ENCODE results near the gene TOMM40. TPM values are rescaled to one million over a fixed set of nuclear protein-coding genes. Genes with fewer than 3 reads are reported as not detected.

Gene TOMM40
- total and polyA plus RNA-seq, 2 of the 13 experiments (the other 11 are each of a cell fraction or from before 2014, with no cell fraction given), result 72.0 to 110 TPM

- TF ChIP-seq, protein P1, sequence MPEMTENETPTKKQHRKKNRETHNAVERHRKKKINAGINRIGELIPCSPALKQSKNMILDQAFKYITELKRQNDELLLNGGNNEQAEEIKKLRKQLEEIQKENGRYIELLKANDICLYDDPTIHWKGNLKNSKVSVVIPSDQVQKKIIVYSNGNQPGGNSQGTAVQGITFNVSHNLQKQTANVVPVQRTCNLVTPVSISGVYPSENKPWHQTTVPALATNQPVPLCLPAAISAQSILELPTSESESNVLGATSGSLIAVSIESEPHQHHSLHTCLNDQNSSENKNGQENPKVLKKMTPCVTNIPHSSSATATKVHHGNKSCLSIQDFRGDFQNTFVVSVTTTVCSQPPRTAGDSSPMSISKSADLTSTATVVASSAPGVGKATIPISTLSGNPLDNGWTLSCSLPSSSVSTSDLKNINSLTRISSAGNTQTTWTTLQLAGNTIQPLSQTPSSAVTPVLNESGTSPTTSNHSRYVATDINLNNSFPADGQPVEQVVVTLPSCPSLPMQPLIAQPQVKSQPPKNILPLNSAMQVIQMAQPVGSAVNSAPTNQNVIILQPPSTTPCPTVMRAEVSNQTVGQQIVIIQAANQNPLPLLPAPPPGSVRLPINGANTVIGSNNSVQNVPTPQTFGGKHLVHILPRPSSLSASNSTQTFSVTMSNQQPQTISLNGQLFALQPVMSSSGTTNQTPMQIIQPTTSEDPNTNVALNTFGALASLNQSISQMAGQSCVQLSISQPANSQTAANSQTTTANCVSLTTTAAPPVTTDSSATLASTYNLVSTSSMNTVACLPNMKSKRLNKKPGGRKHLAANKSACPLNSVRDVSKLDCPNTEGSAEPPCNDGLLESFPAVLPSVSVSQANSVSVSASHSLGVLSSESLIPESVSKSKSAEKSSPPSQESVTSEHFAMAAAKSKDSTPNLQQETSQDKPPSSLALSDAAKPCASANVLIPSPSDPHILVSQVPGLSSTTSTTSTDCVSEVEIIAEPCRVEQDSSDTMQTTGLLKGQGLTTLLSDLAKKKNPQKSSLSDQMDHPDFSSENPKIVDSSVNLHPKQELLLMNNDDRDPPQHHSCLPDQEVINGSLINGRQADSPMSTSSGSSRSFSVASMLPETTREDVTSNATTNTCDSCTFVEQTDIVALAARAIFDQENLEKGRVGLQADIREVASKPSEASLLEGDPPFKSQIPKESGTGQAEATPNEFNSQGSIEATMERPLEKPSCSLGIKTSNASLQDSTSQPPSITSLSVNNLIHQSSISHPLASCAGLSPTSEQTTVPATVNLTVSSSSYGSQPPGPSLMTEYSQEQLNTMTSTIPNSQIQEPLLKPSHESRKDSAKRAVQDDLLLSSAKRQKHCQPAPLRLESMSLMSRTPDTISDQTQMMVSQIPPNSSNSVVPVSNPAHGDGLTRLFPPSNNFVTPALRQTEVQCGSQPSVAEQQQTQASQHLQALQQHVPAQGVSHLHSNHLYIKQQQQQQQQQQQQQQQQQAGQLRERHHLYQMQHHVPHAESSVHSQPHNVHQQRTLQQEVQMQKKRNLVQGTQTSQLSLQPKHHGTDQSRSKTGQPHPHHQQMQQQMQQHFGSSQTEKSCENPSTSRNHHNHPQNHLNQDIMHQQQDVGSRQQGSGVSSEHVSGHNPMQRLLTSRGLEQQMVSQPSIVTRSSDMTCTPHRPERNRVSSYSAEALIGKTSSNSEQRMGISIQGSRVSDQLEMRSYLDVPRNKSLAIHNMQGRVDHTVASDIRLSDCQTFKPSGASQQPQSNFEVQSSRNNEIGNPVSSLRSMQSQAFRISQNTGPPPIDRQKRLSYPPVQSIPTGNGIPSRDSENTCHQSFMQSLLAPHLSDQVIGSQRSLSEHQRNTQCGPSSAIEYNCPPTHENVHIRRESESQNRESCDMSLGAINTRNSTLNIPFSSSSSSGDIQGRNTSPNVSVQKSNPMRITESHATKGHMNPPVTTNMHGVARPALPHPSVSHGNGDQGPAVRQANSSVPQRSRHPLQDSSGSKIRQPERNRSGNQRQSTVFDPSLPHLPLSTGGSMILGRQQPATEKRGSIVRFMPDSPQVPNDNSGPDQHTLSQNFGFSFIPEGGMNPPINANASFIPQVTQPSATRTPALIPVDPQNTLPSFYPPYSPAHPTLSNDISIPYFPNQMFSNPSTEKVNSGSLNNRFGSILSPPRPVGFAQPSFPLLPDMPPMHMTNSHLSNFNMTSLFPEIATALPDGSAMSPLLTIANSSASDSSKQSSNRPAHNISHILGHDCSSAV (CRISPR knock-in tag; IDR thresholded peaks at IDR 0.05; ENCODE audit: borderline replicate concordance), result no peak
- TF ChIP-seq NFKBIZ (CRISPR knock-in tag; IDR thresholded peaks at IDR 0.05), result peak; percentile 90; the same call in 1 of the 2 replicates
- TF ChIP-seq HNRNPL (IDR thresholded peaks at IDR 0.05; ENCODE audit: low read depth, low read length), result peak; percentile 96
- TF ChIP-seq ZBTB2 (CRISPR knock-in tag; IDR thresholded peaks at IDR 0.05; ENCODE audit: low read depth), result 0 out of 2 replicates have a peak, but pooled peaks have one; percentile 65
- peak; percentile 91 for TF ChIP-seq PPARG (CRISPR knock-in tag; conservative IDR thresholded peaks at IDR 0.05)
- TF ChIP-seq BHLHE40 (IDR thresholded peaks at IDR 0.05; ENCODE audit: low read length), result peak; percentile 57
- TF ChIP-seq, protein P2, sequence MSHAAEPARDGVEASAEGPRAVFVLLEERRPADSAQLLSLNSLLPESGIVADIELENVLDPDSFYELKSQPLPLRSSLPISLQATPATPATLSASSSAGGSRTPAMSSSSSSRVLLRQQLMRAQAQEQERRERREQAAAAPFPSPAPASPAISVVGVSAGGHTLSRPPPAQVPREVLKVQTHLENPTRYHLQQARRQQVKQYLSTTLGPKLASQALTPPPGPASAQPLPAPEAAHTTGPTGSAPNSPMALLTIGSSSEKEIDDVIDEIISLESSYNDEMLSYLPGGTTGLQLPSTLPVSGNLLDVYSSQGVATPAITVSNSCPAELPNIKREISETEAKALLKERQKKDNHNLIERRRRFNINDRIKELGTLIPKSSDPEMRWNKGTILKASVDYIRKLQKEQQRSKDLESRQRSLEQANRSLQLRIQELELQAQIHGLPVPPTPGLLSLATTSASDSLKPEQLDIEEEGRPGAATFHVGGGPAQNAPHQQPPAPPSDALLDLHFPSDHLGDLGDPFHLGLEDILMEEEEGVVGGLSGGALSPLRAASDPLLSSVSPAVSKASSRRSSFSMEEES (CRISPR knock-in tag; IDR thresholded peaks at IDR 0.05), result peak; percentile 99
- peak; percentile 90; the same call in 1 of the 2 replicates for TF ChIP-seq ZFP36L1 (CRISPR knock-in tag; IDR thresholded peaks at IDR 0.05)
- no peak for TF ChIP-seq GTF2F1 (IDR thresholded peaks at IDR 0.05; ENCODE audit: low read length)
- no peak for TF ChIP-seq IRX3 (CRISPR knock-in tag; IDR thresholded peaks at IDR 0.05; ENCODE audit: borderline replicate concordance, low read depth)
- TF ChIP-seq CSRNP1 (CRISPR knock-in tag; IDR thresholded peaks at IDR 0.05), result peak; percentile 95
- no peak for TF ChIP-seq PREB (CRISPR knock-in tag; IDR thresholded peaks at IDR 0.05)
- TF ChIP-seq NR2F1 (CRISPR knock-in tag; IDR thresholded peaks at IDR 0.05), result peak; percentile 93 to 99
- peak; percentile 96 for TF ChIP-seq ZNF430 (CRISPR knock-in tag; IDR thresholded peaks at IDR 0.05)
These were observed 34.2 kb downstream of the TOMM40 start (continued) for GRCh38 chr19:44925114-44925891.

Data from HepG2 (cell line).